Upper lobe of left lung (tissue), 4 donors: ENCODE data around the gene CDC16.

Experiments used
- CTCF ChIP-seq, 6 experiments: fragments of 450-650 bp in 4 of 6; fragments of 200-600 bp in 2 of 6; sonication (generic) in 2 of 6; IDR thresholded peaks; one replicate each; pipeline ENCODE4 v1.5.1; 2016 to 2019; ENCODE audit warnings: antibody characterized with exemption in 6 of 6
- EP300 ChIP-seq, 4 donors: sonication (generic); formaldehyde crosslinking; IDR thresholded peaks; one replicate each; pipeline ENCODE4 v1.5.1; 2017; ENCODE audit warnings: antibody characterized with exemption in 4 of 4, control low read depth in 2 of 4
- POLR2A ChIP-seq, 4 donors: fragments of 450-650 bp; IDR thresholded peaks; one replicate each; pipeline ENCODE4 v1.5.1; 2016 to 2017; ENCODE audit warnings: antibody characterized with exemption in 4 of 4, mild to moderate bottlenecking in 2 of 4
- POLR2AphosphoS5 ChIP-seq, 2 donors: sonication (generic); formaldehyde crosslinking; IDR thresholded peaks; one replicate each; pipeline ENCODE4 v1.5.1; 2017; ENCODE audit warnings: antibody characterized with exemption in 2 of 2

GRCh38 chr13:114185182-114185971 lies 49.3 kb upstream of the CDC16 start:
- no peak for TF ChIP-seq EP300 (IDR thresholded peaks at IDR 0.05)
- no peak for TF ChIP-seq CTCF (IDR thresholded peaks at IDR 0.05)
- TF ChIP-seq POLR2AphosphoS5 (IDR thresholded peaks at IDR 0.05) = no peak
- no peak for TF ChIP-seq POLR2A (IDR thresholded peaks at IDR 0.05)
